K562 (cell line): ENCODE data around the gene SLFN5.

Experiments used
- ARID2 ChIP-seq: fragments of 450-650 bp; IDR thresholded peaks from 2 replicates; pipeline ENCODE4 v1.6.1; 2017; ENCODE audit warnings: antibody characterized with exemption, mild to moderate bottlenecking
- JUN ChIP-seq, 2 experiments: sonication (generic) in 1 of 2; formaldehyde crosslinking in 1 of 2; IDR thresholded peaks; 2 replicates each; pipeline versions ENCODE4 v1.6.1 to v1.8.0; 2012 to 2022; ENCODE audit warnings: borderline replicate concordance in 2 of 2, mild to moderate bottlenecking in 2 of 2, improper control_type of control experiment in 1 of 2, low read depth in 1 of 2, low read length in 1 of 2, missing genetic modification reagents in 1 of 2
- NRF1 ChIP-seq, 2 experiments: fragments of 450-650 bp; IDR thresholded peaks in 1 of 2; conservative IDR thresholded peaks in 1 of 2; 2 replicates each; pipeline ENCODE4 v1.6.1; 2014; ENCODE audit warnings: mild to moderate bottlenecking in 2 of 2
- POLR2AphosphoS5 ChIP-seq: IDR thresholded peaks from 2 replicates; pipeline ENCODE4 v1.6.1; 2011; ENCODE audit warnings: mild to moderate bottlenecking, low read depth, low read length, moderate library complexity; ENCODE audit not compliant: control insufficient read depth, insufficient read depth
- PREB ChIP-seq: sonication (generic); formaldehyde crosslinking; IDR thresholded peaks from 2 replicates; pipeline ENCODE4 v1.8.1; 2023; ENCODE audit warnings: mild to moderate bottlenecking, missing genetic modification reagents
- TOE1 ChIP-seq, 2 experiments: fragments of 450-650 bp in 1 of 2; sonication (generic) in 1 of 2; formaldehyde crosslinking in 1 of 2; IDR thresholded peaks; 2 replicates each; pipeline versions ENCODE4 v1.7.1 to v1.8.0; 2016 to 2022; ENCODE audit warnings: borderline replicate concordance in 2 of 2, mild to moderate bottlenecking in 2 of 2, antibody characterized with exemption in 1 of 2, inconsistent platforms in 1 of 2, low read depth in 1 of 2, missing genetic modification reagents in 1 of 2, moderate library complexity in 1 of 2
- TF ChIP-seq, protein P1 (sequence below): sonication (generic); formaldehyde crosslinking; IDR thresholded peaks from 2 replicates; pipeline ENCODE4 v1.8.1; 2022; ENCODE audit warnings: missing genetic modification reagents

DNA sequence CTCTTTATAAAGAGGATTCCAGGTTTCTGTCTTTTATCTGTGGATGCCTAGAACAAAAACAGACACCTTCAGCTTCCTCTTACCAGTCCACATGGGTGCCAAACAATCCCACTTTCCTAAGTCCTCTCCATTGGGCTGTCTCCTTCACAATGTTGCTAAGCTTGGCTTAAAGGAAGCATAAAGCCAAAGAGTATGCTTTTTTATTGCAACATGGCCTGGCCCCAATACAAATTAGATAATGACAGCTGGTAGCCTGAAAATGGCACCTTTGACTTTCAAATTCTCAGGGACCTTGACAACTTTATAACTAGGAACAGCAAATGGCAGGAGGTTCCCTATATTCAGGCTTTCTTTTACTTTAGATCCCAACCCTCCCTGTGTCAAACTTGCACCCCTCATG lies 55.8 kb downstream of the SLFN5 start:
- TF ChIP-seq NRF1 (conservative IDR thresholded peaks at IDR 0.05 in 1 of 2, IDR thresholded peaks at IDR 0.05 in 1 of 2) = no peak
- TF ChIP-seq ARID2 = no peak
- no peak for TF ChIP-seq JUN (IDR thresholded peaks at IDR 0.05; ENCODE audit: borderline replicate concordance, low read depth, low read length)
- no peak for TF ChIP-seq JUN (CRISPR knock-in tag; IDR thresholded peaks at IDR 0.05; ENCODE audit: borderline replicate concordance)
- no peak for TF ChIP-seq POLR2AphosphoS5
- no peak for TF ChIP-seq TOE1 (IDR thresholded peaks at IDR 0.05; ENCODE audit: borderline replicate concordance)
- no peak for TF ChIP-seq TOE1 (CRISPR knock-in tag; IDR thresholded peaks at IDR 0.05; ENCODE audit: borderline replicate concordance, low read depth)
- TF ChIP-seq, protein P1, sequence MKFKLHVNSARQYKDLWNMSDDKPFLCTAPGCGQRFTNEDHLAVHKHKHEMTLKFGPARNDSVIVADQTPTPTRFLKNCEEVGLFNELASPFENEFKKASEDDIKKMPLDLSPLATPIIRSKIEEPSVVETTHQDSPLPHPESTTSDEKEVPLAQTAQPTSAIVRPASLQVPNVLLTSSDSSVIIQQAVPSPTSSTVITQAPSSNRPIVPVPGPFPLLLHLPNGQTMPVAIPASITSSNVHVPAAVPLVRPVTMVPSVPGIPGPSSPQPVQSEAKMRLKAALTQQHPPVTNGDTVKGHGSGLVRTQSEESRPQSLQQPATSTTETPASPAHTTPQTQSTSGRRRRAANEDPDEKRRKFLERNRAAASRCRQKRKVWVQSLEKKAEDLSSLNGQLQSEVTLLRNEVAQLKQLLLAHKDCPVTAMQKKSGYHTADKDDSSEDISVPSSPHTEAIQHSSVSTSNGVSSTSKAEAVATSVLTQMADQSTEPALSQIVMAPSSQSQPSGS (CRISPR knock-in tag) = no peak
- no peak for TF ChIP-seq PREB (CRISPR knock-in tag)
